Nephron (organoid): ENCODE data around the gene LMX1B.

Experiments used
- H3K27ac Mint-ChIP-seq, 3 experiments: 2 replicates each; pipeline ENCODE4 v1.8.0; 2020; ENCODE audit warnings: mixed read lengths in 3 of 3, mild to moderate bottlenecking in 2 of 3, moderate library complexity in 1 of 3
- H3K27me3 Mint-ChIP-seq: 2 replicates; pipeline ENCODE4 v1.8.0; 2021; ENCODE audit warnings: low read depth, mild to moderate bottlenecking, moderate library complexity, mixed read lengths
- H3K36me3 Mint-ChIP-seq: 2 replicates; pipeline ENCODE4 v1.8.0; 2020; ENCODE audit warnings: low read depth, mixed read lengths
- H3K4me1 Mint-ChIP-seq: 2 replicates; pipeline ENCODE4 v1.8.0; 2020; ENCODE audit warnings: mixed read lengths
- H3K4me3 Mint-ChIP-seq, 3 experiments: 2 replicates each; pipeline ENCODE4 v1.8.0; 2020; ENCODE audit warnings: mild to moderate bottlenecking in 3 of 3, mixed read lengths in 3 of 3, moderate library complexity in 2 of 3
- H3K9me3 Mint-ChIP-seq: 2 replicates; pipeline ENCODE4 v1.8.0; 2020; ENCODE audit warnings: mixed read lengths
- TF ChIP-seq, protein P1 (sequence below), 3 experiments: fragments of 200-600 bp; sonication (generic); IDR thresholded peaks; one replicate each; pipeline ENCODE4 v1.5.0; 2021; ENCODE audit warnings: antibody characterized with exemption in 3 of 3; ENCODE audit not compliant: unreplicated experiment in 3 of 3

Gene LMX1B

DNA sequence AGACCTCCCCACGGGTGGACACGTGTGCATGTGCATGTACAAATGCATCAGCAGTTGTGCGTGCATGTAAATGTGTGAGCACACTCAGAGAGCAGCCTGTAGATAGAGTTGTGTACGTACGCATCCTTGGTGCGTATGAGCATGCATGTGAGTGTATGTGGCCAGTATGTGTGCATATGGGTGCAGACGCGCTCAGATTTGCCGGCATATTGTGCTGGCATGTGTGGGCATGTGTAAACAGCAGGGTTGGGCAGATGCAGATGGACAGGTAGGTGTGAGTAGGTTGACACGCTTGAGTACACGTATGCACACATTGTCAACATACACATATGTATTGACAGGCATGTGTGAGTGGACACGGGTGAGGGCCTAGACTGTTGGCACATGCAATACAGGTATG, 56.5 kb downstream of the LMX1B start:
- Mint-ChIP-seq H3K27ac (no peak overlapping the region), H3K27me3 (peaks cover 35% of the 10 kb centered on the region), H3K4me3 (no peak overlapping the region), H3K36me3 (no peaks in the 10 kb centered on the region), H3K9me3 (no peaks in the 10 kb centered on the region), H3K4me1 (peaks cover 25% of the 10 kb centered on the region)
- TF ChIP-seq, protein P1, sequence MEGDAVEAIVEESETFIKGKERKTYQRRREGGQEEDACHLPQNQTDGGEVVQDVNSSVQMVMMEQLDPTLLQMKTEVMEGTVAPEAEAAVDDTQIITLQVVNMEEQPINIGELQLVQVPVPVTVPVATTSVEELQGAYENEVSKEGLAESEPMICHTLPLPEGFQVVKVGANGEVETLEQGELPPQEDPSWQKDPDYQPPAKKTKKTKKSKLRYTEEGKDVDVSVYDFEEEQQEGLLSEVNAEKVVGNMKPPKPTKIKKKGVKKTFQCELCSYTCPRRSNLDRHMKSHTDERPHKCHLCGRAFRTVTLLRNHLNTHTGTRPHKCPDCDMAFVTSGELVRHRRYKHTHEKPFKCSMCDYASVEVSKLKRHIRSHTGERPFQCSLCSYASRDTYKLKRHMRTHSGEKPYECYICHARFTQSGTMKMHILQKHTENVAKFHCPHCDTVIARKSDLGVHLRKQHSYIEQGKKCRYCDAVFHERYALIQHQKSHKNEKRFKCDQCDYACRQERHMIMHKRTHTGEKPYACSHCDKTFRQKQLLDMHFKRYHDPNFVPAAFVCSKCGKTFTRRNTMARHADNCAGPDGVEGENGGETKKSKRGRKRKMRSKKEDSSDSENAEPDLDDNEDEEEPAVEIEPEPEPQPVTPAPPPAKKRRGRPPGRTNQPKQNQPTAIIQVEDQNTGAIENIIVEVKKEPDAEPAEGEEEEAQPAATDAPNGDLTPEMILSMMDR (IDR thresholded peaks at IDR 0.05; ENCODE audit: unreplicated experiment in 3 of 3): no peak

DNA sequence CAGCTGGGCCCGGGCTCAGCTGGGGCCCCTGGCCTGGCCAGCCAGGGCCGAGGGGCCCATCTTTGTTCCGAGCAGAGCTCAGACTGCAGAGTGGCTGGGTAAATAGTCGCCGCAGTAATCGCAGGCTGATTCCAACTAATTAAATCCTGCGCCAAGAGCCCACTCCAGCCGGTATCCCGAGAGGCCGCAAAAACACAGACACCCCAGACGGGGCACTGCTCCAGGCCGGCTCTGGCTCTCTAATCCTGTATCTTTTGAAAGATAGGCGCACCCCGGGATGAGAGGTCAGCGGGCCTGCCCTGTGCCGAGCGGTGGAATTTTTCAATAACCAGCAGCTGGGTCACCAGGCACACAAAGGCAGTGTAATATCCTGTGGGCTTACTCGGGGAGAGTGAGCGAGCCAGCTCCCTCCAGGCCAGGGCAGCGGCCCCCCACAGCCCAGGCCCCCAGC, 57.7 kb downstream of the LMX1B start:
- H3K9me3 Mint-ChIP-seq: no peaks in the 10 kb centered on the region
- H3K36me3 Mint-ChIP-seq: no peaks in the 10 kb centered on the region
- H3K27ac Mint-ChIP-seq: peak overlapping the region in 1 of 3 experiments; percentile 68
- TF ChIP-seq, protein P1 (IDR thresholded peaks at IDR 0.05; ENCODE audit: unreplicated experiment in 3 of 3): no peak
- peaks cover 44% of the 10 kb centered on the region for H3K27me3 Mint-ChIP-seq
- no peak overlapping the region for H3K4me3 Mint-ChIP-seq
- H3K4me1 Mint-ChIP-seq: peaks cover 22% of the 10 kb centered on the region

- TF ChIP-seq, protein P1 (IDR thresholded peaks at IDR 0.05; ENCODE audit: unreplicated experiment in 3 of 3): no peak
- Mint-ChIP-seq H3K36me3 (no peaks in the 10 kb centered on the region), H3K9me3 (no peaks in the 10 kb centered on the region), H3K27ac (peak overlapping the region in 2 of 3 experiments; percentile 63 to 68), H3K27me3 (peaks cover 46% of the 10 kb centered on the region), H3K4me1 (peaks cover 20% of the 10 kb centered on the region), H3K4me3 (no peak overlapping the region)
These were observed 58.3 kb downstream of the LMX1B start for GRCh38 chr9:126671983-126672382.

GRCh38 chr9:126672634-126673284, 59.0 kb downstream of the LMX1B start:
- TF ChIP-seq, protein P1 (IDR thresholded peaks at IDR 0.05; ENCODE audit: unreplicated experiment in 3 of 3): no peak
- H3K27ac Mint-ChIP-seq: no peak overlapping the region
- H3K27me3 Mint-ChIP-seq: peaks cover 54% of the 10 kb centered on the region
- no peaks in the 10 kb centered on the region for H3K36me3 Mint-ChIP-seq
- H3K9me3 Mint-ChIP-seq: no peaks in the 10 kb centered on the region
- peaks cover 26% of the 10 kb centered on the region for H3K4me1 Mint-ChIP-seq
- no peak overlapping the region for H3K4me3 Mint-ChIP-seq

- peaks cover 26% of the 10 kb centered on the region for H3K4me1 Mint-ChIP-seq
- H3K27me3 Mint-ChIP-seq: peaks cover 64% of the 10 kb centered on the region
- peak overlapping the region in 2 of 3 experiments; percentile 15 to 28 for H3K4me3 Mint-ChIP-seq
- H3K9me3 Mint-ChIP-seq: no peaks in the 10 kb centered on the region
- peak overlapping the region in 2 of 3 experiments; percentile 67 to 83 for H3K27ac Mint-ChIP-seq
- no peaks in the 10 kb centered on the region for H3K36me3 Mint-ChIP-seq
- TF ChIP-seq, protein P1 (IDR thresholded peaks at IDR 0.05; ENCODE audit: unreplicated experiment in 3 of 3): no peak
These were observed 60.1 kb downstream of the LMX1B start for GRCh38 chr9:126673689-126674364.
